MM.1S (cell line): ENCODE results near the gene MCM9.

Experiments used
- DNase-seq: peaks from one replicate; pipeline ENCODE4 v3.0.0-alpha.2; 2015
- H2AFZ ChIP-seq: fragments of 300-600 bp; sonication (generic); 2 replicates; pipeline ENCODE4 v1.6.0; 2016; ENCODE audit warnings: antibody characterized with exemption, low read length
- H3F3A ChIP-seq: fragments of 300-600 bp; sonication (generic); 2 replicates; pipeline ENCODE4 v1.6.1; 2016; ENCODE audit warnings: mild to moderate bottlenecking, antibody characterized with exemption, low read length, moderate library complexity, mixed read lengths; ENCODE audit not compliant: insufficient read depth
- H3K27ac ChIP-seq: fragments of 300-600 bp; sonication (generic); 2 replicates; pipeline ENCODE4 v1.5.1; 2016; ENCODE audit warnings: mild to moderate bottlenecking, low read length
- H3K27me3 ChIP-seq: fragments of 300-600 bp; sonication (generic); replicated peaks from 2 replicates; pipeline ENCODE4 v1.6.0; 2016; ENCODE audit warnings: low read length; ENCODE audit not compliant: insufficient read depth
- H3K36me3 ChIP-seq: fragments of 300-600 bp; sonication (generic); replicated peaks from 2 replicates; pipeline ENCODE4 v1.6.1; 2016; ENCODE audit warnings: mild to moderate bottlenecking, low read length, mixed read lengths; ENCODE audit not compliant: insufficient read depth
- H3K4me1 ChIP-seq: fragments of 300-600 bp; sonication (generic); 2 replicates; pipeline ENCODE4 v1.6.1; 2016; ENCODE audit warnings: low read length, mixed read lengths
- H3K4me2 ChIP-seq: fragments of 300-600 bp; sonication (generic); 2 replicates; pipeline ENCODE4 v1.6.0; 2016; ENCODE audit warnings: low read depth, low read length
- H3K4me3 ChIP-seq: fragments of 300-600 bp; sonication (generic); 2 replicates; pipeline ENCODE4 v1.5.1; 2016; ENCODE audit warnings: low read length, mixed read lengths
- H3K79me2 ChIP-seq: fragments of 300-600 bp; sonication (generic); 2 replicates; pipeline ENCODE4 v1.6.1; 2016; ENCODE audit warnings: mixed run types, low read length, mixed read lengths
- H3K9ac ChIP-seq: fragments of 300-600 bp; sonication (generic); 2 replicates; pipeline ENCODE4 v1.6.1; 2016; ENCODE audit warnings: low read length, mixed read lengths
- H3K9me2 ChIP-seq: fragments of 300-600 bp; sonication (generic); replicated peaks from 2 replicates; pipeline ENCODE4 v1.6.1; 2016; ENCODE audit warnings: mild to moderate bottlenecking, low read length, mixed read lengths; ENCODE audit not compliant: insufficient read depth
- H3K9me3 ChIP-seq: fragments of 300-600 bp; sonication (generic); replicated peaks from 2 replicates; pipeline ENCODE4 v1.6.1; 2016; ENCODE audit warnings: mild to moderate bottlenecking, low read length, mixed read lengths; ENCODE audit not compliant: insufficient read depth
- H4K20me1 ChIP-seq: fragments of 300-600 bp; sonication (generic); 2 replicates; pipeline ENCODE4 v1.6.1; 2016; ENCODE audit warnings: mild to moderate bottlenecking, low read length, moderate library complexity, mixed read lengths; ENCODE audit not compliant: insufficient read depth
- EZH2 ChIP-seq: fragments of 300-600 bp; sonication (generic); optimal IDR thresholded peaks from 2 replicates; pipeline ENCODE3; 2017; ENCODE audit warnings: low read depth, mild to moderate bottlenecking, antibody characterized with exemption, low read length, mixed read lengths
- EZH2phosphoT487 ChIP-seq: fragments of 300-600 bp; sonication (generic); IDR thresholded peaks from 2 replicates; pipeline ENCODE4 v1.6.1; 2018; ENCODE audit warnings: antibody characterized with exemption, low read length
- TF ChIP-seq, protein P1 (sequence below): fragments of 300-600 bp; sonication (generic); IDR thresholded peaks from 2 replicates; pipeline ENCODE4 v1.5.1; 2016; ENCODE audit warnings: antibody characterized with exemption, low read length, mixed read lengths

Gene MCM9

DNA sequence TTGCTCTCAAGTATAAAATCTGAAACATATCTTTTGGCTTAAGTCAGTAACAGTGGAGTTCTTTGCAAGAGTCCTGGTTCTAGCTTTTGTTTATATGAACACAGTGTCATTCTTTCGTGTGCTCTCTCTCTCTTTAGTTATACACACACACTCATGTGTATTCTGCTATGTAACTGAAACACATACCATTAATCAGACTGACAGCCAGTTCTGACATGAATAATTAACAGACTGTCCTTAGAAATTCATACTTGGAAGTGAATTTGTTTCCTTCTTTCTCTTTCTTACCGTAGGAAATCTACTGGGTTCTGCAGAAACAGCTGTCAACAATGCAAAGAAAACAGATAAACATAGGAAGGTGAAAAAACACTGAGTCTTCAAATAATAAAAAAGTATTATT, 2.5 kb downstream of the MCM9 start:
- Histone ChIP-seq H3K27ac (no peak overlapping the region), H3K79me2 (peaks cover 15% of the 10 kb centered on the region; the same call in 1 of the 2 replicates), H3K4me3 (no peak overlapping the region), H3K27me3 (no peaks in the 10 kb centered on the region), H4K20me1 (no peaks in the 10 kb centered on the region), H3K9me3 (no peaks in the 10 kb centered on the region), H3K4me1 (peaks cover 3% of the 10 kb centered on the region; the same call in 1 of the 2 replicates), H2AFZ (no peak overlapping the region), H3K9ac (no peak overlapping the region), H3K4me2 (no peak overlapping the region), H3K36me3 (peaks cover 3% of the 10 kb centered on the region; the same call in 1 of the 2 replicates), H3F3A (peaks cover 11% of the 10 kb centered on the region), H3K9me2 (no peaks in the 10 kb centered on the region)
- no peak for DNase-seq
- no peak for TF ChIP-seq EZH2phosphoT487
- TF ChIP-seq, protein P1, sequence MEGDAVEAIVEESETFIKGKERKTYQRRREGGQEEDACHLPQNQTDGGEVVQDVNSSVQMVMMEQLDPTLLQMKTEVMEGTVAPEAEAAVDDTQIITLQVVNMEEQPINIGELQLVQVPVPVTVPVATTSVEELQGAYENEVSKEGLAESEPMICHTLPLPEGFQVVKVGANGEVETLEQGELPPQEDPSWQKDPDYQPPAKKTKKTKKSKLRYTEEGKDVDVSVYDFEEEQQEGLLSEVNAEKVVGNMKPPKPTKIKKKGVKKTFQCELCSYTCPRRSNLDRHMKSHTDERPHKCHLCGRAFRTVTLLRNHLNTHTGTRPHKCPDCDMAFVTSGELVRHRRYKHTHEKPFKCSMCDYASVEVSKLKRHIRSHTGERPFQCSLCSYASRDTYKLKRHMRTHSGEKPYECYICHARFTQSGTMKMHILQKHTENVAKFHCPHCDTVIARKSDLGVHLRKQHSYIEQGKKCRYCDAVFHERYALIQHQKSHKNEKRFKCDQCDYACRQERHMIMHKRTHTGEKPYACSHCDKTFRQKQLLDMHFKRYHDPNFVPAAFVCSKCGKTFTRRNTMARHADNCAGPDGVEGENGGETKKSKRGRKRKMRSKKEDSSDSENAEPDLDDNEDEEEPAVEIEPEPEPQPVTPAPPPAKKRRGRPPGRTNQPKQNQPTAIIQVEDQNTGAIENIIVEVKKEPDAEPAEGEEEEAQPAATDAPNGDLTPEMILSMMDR = no peak
- TF ChIP-seq EZH2 = no peak

DNA sequence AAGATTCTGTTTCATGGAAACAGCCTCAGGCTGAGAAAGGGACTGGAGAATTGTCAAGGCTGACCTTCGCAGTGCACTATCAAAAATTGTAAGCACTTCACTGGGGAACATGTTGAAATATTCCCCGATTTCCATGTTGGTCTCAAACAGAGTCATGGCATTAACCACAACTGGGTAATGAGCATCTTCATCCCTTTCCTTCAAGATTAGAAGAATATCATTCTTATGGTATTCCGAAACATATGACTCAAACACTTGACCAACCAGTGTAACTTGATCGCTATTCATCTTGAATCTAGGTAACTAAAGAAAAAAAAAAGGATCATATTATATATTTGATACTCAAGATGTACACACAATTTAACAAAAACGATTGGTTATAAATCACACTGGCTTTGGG, 3.5 kb downstream of the MCM9 start:
- TF ChIP-seq, protein P1 = no peak
- TF ChIP-seq EZH2 = no peak
- no peak for TF ChIP-seq EZH2phosphoT487
- no peaks in the 10 kb centered on the region for H3K9me3 ChIP-seq
- no peak overlapping the region for H3K4me3 ChIP-seq
- no peaks in the 10 kb centered on the region for H4K20me1 ChIP-seq
- no peak overlapping the region for H3K27ac ChIP-seq
- peaks cover 13% of the 10 kb centered on the region; the same call in 1 of the 2 replicates for H3K79me2 ChIP-seq
- H3K27me3 ChIP-seq = no peaks in the 10 kb centered on the region
- peaks cover 3% of the 10 kb centered on the region; the same call in 1 of the 2 replicates for H3K4me1 ChIP-seq
- peaks cover 11% of the 10 kb centered on the region for H3F3A ChIP-seq
- no peaks in the 10 kb centered on the region for H3K9me2 ChIP-seq
- peaks cover 3% of the 10 kb centered on the region; the same call in 1 of the 2 replicates for H3K36me3 ChIP-seq
- no peak overlapping the region for H3K9ac ChIP-seq
- H2AFZ ChIP-seq = no peak overlapping the region
- no peak for DNase-seq
- no peak overlapping the region for H3K4me2 ChIP-seq

DNA sequence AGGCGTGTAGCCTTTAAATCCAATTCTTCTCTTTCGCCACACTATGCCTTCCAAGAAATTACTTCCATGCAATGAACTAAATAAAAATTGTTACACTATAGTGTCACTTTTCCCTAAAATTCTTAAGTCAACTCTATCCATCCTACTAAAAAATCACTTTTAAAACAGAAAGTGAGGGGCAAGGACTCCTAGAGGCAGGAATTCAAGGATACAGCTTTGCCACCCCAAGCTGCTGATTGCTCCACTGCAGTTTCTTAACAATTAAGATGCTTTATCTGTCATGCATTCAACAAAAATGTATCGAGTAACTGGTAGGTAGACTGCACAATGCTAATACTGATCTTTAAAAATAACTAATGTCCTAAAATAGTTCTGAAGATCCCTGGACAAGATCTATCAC, 4.3 kb downstream of the MCM9 start:
- Histone ChIP-seq H3K79me2 (peaks cover 8% of the 10 kb centered on the region; the same call in 1 of the 2 replicates), H3K4me2 (no peak overlapping the region), H3K4me1 (peaks cover 3% of the 10 kb centered on the region; the same call in 1 of the 2 replicates), H3K4me3 (no peak overlapping the region), H3K27me3 (no peaks in the 10 kb centered on the region), H3K27ac (no peak overlapping the region), H3K9me2 (no peaks in the 10 kb centered on the region), H3K9me3 (no peaks in the 10 kb centered on the region), H4K20me1 (no peaks in the 10 kb centered on the region), H3K36me3 (peaks cover 3% of the 10 kb centered on the region; the same call in 1 of the 2 replicates), H3F3A (peaks cover 9% of the 10 kb centered on the region), H3K9ac (no peak overlapping the region), H2AFZ (no peak overlapping the region)
- TF ChIP-seq, protein P1 = no peak
- TF ChIP-seq EZH2phosphoT487 = no peak
- no peak for TF ChIP-seq EZH2
- no peak for DNase-seq
